22Rv1 (cell line): ENCODE data around the gene ADCY5.

ENCODE experiments used
- ZFX ChIP-seq: fragments of 450-650 bp; IDR thresholded peaks from 2 replicates; pipeline ENCODE4 v1.6.1; 2017; ENCODE audit warnings: antibody characterized with exemption, borderline replicate concordance
- TF ChIP-seq, protein P1 (sequence below): fragments of 450-650 bp; IDR thresholded peaks from 2 replicates; pipeline ENCODE4 v1.5.1; 2017; ENCODE audit warnings: mild to moderate bottlenecking

DNA sequence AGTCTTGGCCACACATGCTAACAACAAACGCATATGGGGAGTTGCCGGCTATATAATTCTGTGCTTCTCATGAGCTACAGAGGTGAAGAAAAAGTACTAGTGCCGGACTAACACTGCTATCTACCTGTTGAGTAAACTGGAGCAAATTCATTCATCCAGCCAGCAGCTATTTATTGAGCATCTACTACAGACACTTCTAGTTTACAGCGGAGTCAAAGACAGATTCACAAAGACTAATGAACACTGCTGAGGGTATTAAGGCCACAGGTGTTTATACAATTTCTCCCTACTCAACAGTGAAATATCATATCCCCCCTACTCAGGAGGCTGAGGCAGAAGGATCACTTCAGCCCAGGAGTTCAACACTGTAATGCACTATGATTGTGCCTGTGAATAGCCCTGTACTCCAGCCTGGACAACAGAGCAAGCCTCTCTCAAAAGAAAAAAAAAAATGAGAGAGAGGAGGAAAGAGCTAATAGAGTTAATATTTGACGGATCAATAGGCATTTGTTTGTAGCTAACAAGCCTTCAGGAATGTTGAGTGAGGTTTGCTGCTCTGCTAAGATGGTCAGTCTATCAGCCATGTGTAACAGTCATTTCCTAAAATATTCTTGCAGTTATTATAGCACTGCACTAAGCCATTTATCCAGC is 17.8 kb downstream of the ADCY5 start:
- TF ChIP-seq, protein P1, sequence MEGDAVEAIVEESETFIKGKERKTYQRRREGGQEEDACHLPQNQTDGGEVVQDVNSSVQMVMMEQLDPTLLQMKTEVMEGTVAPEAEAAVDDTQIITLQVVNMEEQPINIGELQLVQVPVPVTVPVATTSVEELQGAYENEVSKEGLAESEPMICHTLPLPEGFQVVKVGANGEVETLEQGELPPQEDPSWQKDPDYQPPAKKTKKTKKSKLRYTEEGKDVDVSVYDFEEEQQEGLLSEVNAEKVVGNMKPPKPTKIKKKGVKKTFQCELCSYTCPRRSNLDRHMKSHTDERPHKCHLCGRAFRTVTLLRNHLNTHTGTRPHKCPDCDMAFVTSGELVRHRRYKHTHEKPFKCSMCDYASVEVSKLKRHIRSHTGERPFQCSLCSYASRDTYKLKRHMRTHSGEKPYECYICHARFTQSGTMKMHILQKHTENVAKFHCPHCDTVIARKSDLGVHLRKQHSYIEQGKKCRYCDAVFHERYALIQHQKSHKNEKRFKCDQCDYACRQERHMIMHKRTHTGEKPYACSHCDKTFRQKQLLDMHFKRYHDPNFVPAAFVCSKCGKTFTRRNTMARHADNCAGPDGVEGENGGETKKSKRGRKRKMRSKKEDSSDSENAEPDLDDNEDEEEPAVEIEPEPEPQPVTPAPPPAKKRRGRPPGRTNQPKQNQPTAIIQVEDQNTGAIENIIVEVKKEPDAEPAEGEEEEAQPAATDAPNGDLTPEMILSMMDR, result no peak
- no peak for TF ChIP-seq ZFX
